PC-3 (cell line): ENCODE results near the gene EN2. TPM values are rescaled to one million over a fixed set of nuclear protein-coding genes. Genes with fewer than 3 reads are reported as not detected.

Experiments
- total RNA-seq: library from RNA; depleted of rRNA; stranded (reverse); fragments of >200 nt; gene quantifications from 2 replicates; pipeline ENCODE4 v1.2.3, GENCODE V29; 2014; rRNA removed

The EN2 gene
- total RNA-seq, 1 experiment from 2014 or later: 2.3 TPM

Other genes with a start within 250 kb of the EN2 start
- 83.3 and 101 TPM in 2 replicates for gene INSIG1, start 160.3 kb upstream of the EN2 start, total RNA-seq
- gene CNPY1, start 88.4 kb downstream of the EN2 start, total RNA-seq: not detected in 2 replicates
- gene RBM33, start 186.5 kb downstream of the EN2 start, total RNA-seq: 25.3 and 31.2 TPM in 2 replicates